Mesendoderm (in vitro differentiated cells): Measurements from ENCODE around the gene RBM24.
A peak's percentile ranks its signal among the peaks of the same experiment; 100 is the strongest.

Experiments used
- DNase-seq: peaks from one replicate; pipeline ENCODE4 v3.0.0; 2013
- H2AK5ac ChIP-seq: 2 replicates; pipeline ENCODE4 v1.6.1; 2013; ENCODE audit warnings: low read length, inconsistent platforms
- H2BK120ac ChIP-seq: 2 replicates; pipeline ENCODE4 v1.6.1; 2013; ENCODE audit warnings: low read depth, mild to moderate bottlenecking, low read length, moderate library complexity, mixed read lengths
- H2BK15ac ChIP-seq: replicated peaks from 2 replicates; pipeline ENCODE4 v1.6.1; 2013; ENCODE audit warnings: low read depth, mild to moderate bottlenecking, moderate library complexity
- H2BK5ac ChIP-seq: 2 replicates; pipeline ENCODE4 v1.6.1; 2013; ENCODE audit warnings: low read length, inconsistent platforms
- H3K18ac ChIP-seq: 2 replicates; pipeline ENCODE4 v1.6.1; 2013; ENCODE audit warnings: mild to moderate bottlenecking, low read length, mixed read lengths
- H3K23ac ChIP-seq: one replicate; pipeline ENCODE4 v1.6.1; 2013; ENCODE audit warnings: low read length
- H3K27ac ChIP-seq: 2 replicates; pipeline ENCODE4 v1.5.1; 2013; ENCODE audit warnings: low read depth, mild to moderate bottlenecking, inconsistent platforms, low read length, moderate library complexity
- H3K27me3 ChIP-seq: 2 replicates; pipeline ENCODE4 v1.6.1; 2013; ENCODE audit warnings: low read length, control low read depth, mild to moderate bottlenecking, inconsistent platforms; ENCODE audit not compliant: insufficient read depth, poor library complexity
- H3K36me3 ChIP-seq: 2 replicates; pipeline ENCODE4 v1.6.1; 2013; ENCODE audit warnings: low read length, inconsistent platforms; ENCODE audit not compliant: control insufficient read depth, insufficient read depth
- H3K4ac ChIP-seq: one replicate; pipeline ENCODE4 v1.6.1; 2013; ENCODE audit warnings: low read depth, mild to moderate bottlenecking, low read length, moderate library complexity
- H3K4me1 ChIP-seq: 2 replicates; pipeline ENCODE4 v1.6.1; 2013; ENCODE audit warnings: low read depth, low read length, inconsistent platforms; ENCODE audit not compliant: control insufficient read depth
- H3K4me2 ChIP-seq: 2 replicates; pipeline ENCODE4 v1.6.1; 2013; ENCODE audit warnings: low read length
- H3K4me3 ChIP-seq: 2 replicates; pipeline ENCODE4 v1.5.1; 2013; ENCODE audit warnings: mild to moderate bottlenecking, low read length
- H3K56ac ChIP-seq: one replicate; pipeline ENCODE4 v1.6.1; 2013; ENCODE audit warnings: low read length
- H3K79me1 ChIP-seq: 2 replicates; pipeline ENCODE4 v1.6.1; 2013; ENCODE audit warnings: low read length, inconsistent platforms
- H3K79me2 ChIP-seq: 2 replicates; pipeline ENCODE4 v1.6.1; 2013; ENCODE audit warnings: mild to moderate bottlenecking, low read length; ENCODE audit not compliant: control insufficient read depth, insufficient read depth
- H3K9ac ChIP-seq: 2 replicates; pipeline ENCODE4 v1.6.1; 2013; ENCODE audit warnings: low read length, inconsistent platforms
- H4K5ac ChIP-seq: one replicate; pipeline ENCODE4 v1.6.1; 2013; ENCODE audit warnings: low read length
- H4K8ac ChIP-seq: one replicate; pipeline ENCODE4 v1.6.1; 2013; ENCODE audit warnings: low read depth, mild to moderate bottlenecking, control low read depth, low read length, moderate library complexity
- WGBS: extraction: QIAGEN DNeasy Blood & Tissue Kit; methylation state at CpG from one replicate; pipeline ENCODE4 v1.1.7; 2013; ENCODE audit warnings: low lambda C conversion rate, missing lambda C conversion rate; ENCODE audit not compliant: insufficient coverage; ENCODE audit errors: extremely low coverage; 5-methylcytosine and 5-hydroxymethylcytosine counted together

RBM24 gene

DNA sequence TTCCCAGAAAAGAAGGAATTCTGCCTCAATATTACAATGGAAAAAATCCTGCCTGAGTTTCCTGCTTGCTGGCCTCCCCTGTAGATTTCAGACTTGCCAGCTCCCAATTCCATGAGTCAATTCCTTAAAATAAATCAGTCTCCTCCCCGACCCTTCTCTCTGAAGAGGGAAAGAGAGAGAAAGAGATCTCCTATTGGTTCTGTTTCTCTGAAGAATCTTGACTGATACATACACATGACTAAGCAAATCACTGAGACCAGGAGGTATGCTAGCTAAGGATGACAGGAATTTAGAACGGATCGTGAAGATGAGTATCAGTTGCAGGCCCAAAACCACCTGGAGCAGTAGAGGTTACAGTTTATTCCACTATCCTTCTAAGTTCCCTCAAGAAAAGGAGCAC, 11.3 kb upstream of the RBM24 start:
- Histone ChIP-seq H3K79me1 (no peaks in the 10 kb centered on the region), H2BK120ac (no peak overlapping the region), H3K9ac (no peak overlapping the region), H4K5ac (no peak overlapping the region), H2BK15ac (no peak overlapping the region), H3K79me2 (no peaks in the 10 kb centered on the region), H3K27me3 (no peaks in the 10 kb centered on the region), H3K18ac (no peak overlapping the region), H2BK5ac (no peak overlapping the region), H3K23ac (no peak overlapping the region), H3K4me2 (no peak overlapping the region), H3K56ac (no peak overlapping the region), H3K27ac (no peak overlapping the region), H3K4me3 (no peak overlapping the region), H3K4me1 (peaks cover 4% of the 10 kb centered on the region), H3K36me3 (no peaks in the 10 kb centered on the region), H2AK5ac (no peak overlapping the region), H3K4ac (no peak overlapping the region), H4K8ac (no peak overlapping the region)
- DNase-seq = peak; percentile 66
- no CpG with 5 or more reads among the region's 3 CpGs for WGBS

DNA sequence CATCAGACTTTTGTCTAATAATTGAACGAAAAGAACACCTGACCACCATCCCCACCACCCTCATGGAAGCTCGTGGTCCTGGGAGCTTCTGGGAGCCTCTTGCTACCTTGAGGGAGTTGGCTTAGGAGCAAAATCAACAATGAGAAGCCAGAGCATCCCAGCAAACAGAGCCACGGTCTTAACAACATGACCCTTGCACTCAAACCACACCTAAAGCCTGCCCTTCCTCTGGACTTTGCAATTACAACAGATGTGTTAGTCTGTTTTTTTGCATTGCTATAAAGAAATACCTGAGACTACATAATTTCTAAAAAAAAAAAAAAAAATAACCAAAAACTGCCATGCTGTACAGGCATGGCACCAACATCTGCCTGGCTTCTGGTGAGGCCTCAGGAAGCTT, 9.5 kb upstream of the RBM24 start:
- no peak overlapping the region for H3K9ac ChIP-seq
- H3K56ac ChIP-seq = no peak overlapping the region
- no peaks in the 10 kb centered on the region for H3K27me3 ChIP-seq
- no peak overlapping the region for H3K4ac ChIP-seq
- no CpG with 5 or more reads among the region's 3 CpGs for WGBS
- no peak overlapping the region for H2BK120ac ChIP-seq
- no peaks in the 10 kb centered on the region for H3K79me1 ChIP-seq
- H2BK5ac ChIP-seq = no peak overlapping the region
- no peaks in the 10 kb centered on the region for H3K79me2 ChIP-seq
- no peak overlapping the region for H4K8ac ChIP-seq
- H3K23ac ChIP-seq = no peak overlapping the region
- no peak for DNase-seq
- H3K4me3 ChIP-seq = no peak overlapping the region
- H2BK15ac ChIP-seq = no peak overlapping the region
- H2AK5ac ChIP-seq = no peak overlapping the region
- H3K36me3 ChIP-seq = no peaks in the 10 kb centered on the region
- no peak overlapping the region for H3K4me2 ChIP-seq
- H3K18ac ChIP-seq = no peak overlapping the region
- H3K27ac ChIP-seq = no peak overlapping the region
- peaks cover 4% of the 10 kb centered on the region for H3K4me1 ChIP-seq
- H4K5ac ChIP-seq = no peak overlapping the region

DNA sequence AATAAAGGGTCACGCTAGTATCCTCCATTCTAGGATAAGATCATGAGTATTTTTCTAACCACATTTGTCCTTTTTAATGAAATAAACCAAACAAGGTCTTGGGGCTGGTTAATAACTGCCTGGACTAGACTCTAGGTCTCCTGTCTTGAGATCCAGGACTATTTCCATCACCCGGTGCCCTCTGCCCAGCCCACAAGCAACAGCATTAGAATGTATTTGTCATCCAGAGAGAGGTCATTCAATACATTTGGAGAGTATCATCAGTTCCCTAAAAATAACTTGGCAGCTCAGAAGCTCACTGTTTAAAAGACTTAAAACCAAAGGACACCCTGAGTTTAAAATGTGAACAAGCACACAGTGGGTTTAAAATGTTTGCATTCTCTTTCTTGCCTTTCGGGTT, 4.4 kb upstream of the RBM24 start:
- Histone ChIP-seq H4K5ac (no peak overlapping the region), H2BK15ac (no peak overlapping the region), H3K4ac (no peak overlapping the region), H2BK120ac (no peak overlapping the region), H2AK5ac (no peak overlapping the region), H3K27me3 (peaks cover 4% of the 10 kb centered on the region), H4K8ac (no peak overlapping the region), H3K4me1 (no peaks in the 10 kb centered on the region), H2BK5ac (no peak overlapping the region), H3K27ac (no peak overlapping the region), H3K79me2 (no peaks in the 10 kb centered on the region), H3K79me1 (no peaks in the 10 kb centered on the region), H3K9ac (no peak overlapping the region), H3K23ac (no peak overlapping the region), H3K4me3 (no peak overlapping the region), H3K56ac (no peak overlapping the region), H3K18ac (no peak overlapping the region), H3K4me2 (no peak overlapping the region), H3K36me3 (no peaks in the 10 kb centered on the region)
- no CpG with 5 or more reads among the region's 3 CpGs for WGBS
- no peak for DNase-seq

DNA sequence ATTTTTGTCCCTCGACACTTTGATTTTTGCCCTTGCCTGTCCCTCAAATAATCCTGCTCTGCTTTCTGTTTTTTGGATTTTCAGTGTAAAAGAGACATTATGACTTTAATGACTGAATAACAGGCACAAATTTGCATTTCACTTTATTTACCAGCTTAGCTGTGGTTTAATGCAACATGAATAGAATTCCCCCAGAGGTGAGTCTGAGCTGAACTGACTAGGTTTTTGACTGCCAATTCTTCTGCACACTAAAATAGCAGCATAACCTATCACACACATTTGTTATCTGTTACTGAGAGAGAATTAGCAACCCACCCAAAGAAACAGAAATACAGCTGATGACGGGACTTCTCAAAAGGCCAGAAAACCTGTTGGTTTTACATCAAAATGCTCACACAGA, 3.9 kb upstream of the RBM24 start:
- H3K27me3 ChIP-seq = peaks cover 5% of the 10 kb centered on the region
- H4K8ac ChIP-seq = no peak overlapping the region
- no peak overlapping the region for H3K9ac ChIP-seq
- no peak overlapping the region for H2BK5ac ChIP-seq
- no peak overlapping the region for H3K56ac ChIP-seq
- no peak overlapping the region for H3K4me2 ChIP-seq
- no peaks in the 10 kb centered on the region for H3K4me1 ChIP-seq
- H3K79me1 ChIP-seq = no peaks in the 10 kb centered on the region
- no CpG with 5 or more reads among the region's 2 CpGs for WGBS
- no peak overlapping the region for H2BK120ac ChIP-seq
- no peak for DNase-seq
- H3K18ac ChIP-seq = no peak overlapping the region
- no peak overlapping the region for H4K5ac ChIP-seq
- H3K27ac ChIP-seq = no peak overlapping the region
- H3K23ac ChIP-seq = no peak overlapping the region
- no peaks in the 10 kb centered on the region for H3K79me2 ChIP-seq
- no peak overlapping the region for H3K4me3 ChIP-seq
- H2AK5ac ChIP-seq = no peak overlapping the region
- no peaks in the 10 kb centered on the region for H3K36me3 ChIP-seq
- no peak overlapping the region for H3K4ac ChIP-seq
- no peak overlapping the region for H2BK15ac ChIP-seq

DNA sequence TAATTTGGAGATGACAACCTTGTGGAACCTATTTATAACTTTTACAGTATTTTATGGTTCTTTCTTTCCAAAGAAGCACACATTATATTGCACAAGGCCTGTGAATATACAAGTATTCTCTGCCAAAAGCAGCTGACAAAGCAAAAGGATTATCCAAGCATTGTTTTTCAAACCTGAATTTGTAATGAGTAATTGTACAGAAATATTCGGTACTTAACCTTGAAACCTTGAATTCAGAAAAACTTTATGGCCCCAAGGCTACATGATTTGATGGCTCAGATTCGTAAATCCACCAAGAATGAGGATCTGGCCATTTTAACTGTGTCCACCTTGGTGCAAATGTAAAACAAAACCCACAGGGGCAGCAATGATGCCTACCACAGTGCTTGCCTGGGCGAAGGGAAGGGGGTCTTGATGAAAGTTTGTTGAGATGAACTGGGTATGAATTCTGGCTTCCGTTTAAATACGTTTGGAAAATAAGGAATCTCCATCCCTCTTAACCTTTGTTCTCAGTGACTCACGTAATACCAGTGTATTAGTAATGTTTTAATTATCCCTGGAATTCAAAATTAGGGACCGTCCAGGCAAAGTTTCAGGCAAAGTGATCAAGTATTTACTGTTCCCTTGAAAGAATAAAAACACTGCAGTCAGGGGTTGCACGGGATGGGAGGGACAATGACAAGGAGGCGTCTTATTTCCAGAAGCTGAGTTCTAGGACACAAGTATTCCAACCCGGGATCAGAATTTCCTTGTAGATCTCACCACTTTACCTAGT, 2.7 kb upstream of the RBM24 start:
- Histone ChIP-seq H3K4me3 (no peak overlapping the region), H3K18ac (no peak overlapping the region), H3K79me1 (no peaks in the 10 kb centered on the region), H2BK15ac (no peak overlapping the region), H3K56ac (no peak overlapping the region), H3K4ac (no peak overlapping the region), H3K9ac (no peak overlapping the region), H2AK5ac (no peak overlapping the region), H3K27ac (no peak overlapping the region), H3K4me1 (no peaks in the 10 kb centered on the region), H3K23ac (no peak overlapping the region), H3K36me3 (no peaks in the 10 kb centered on the region), H2BK120ac (no peak overlapping the region), H2BK5ac (no peak overlapping the region), H3K4me2 (no peak overlapping the region), H3K27me3 (peaks cover 5% of the 10 kb centered on the region), H4K8ac (no peak overlapping the region), H4K5ac (no peak overlapping the region), H3K79me2 (no peaks in the 10 kb centered on the region)
- WGBS = no CpG with 5 or more reads among the region's 10 CpGs
- no peak for DNase-seq

DNA sequence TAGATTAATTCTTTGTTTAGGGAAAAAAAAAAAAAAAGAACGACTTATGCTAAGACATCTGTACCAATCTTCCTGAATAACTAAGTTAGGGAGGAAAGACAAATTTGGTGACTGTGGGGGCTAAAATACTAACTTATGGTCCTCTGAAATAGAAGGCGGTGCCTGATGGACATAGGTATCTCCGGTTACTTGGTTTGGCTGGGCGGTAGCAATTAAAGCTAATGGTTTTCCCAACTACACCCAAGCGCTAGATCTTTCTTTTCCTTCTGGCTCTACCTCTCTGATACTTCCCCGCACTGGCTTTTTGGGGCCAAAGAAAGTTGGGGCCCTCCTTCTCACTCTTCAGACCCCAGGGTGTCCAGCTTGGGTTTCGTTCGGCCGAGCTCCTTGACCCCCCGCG, 1.0 kb upstream of the RBM24 start:
- Histone ChIP-seq H3K79me1 (no peaks in the 10 kb centered on the region), H3K4me3 (peak overlapping the region; percentile 23)

More for the DNA sequence above, 1.0 kb upstream of the RBM24 start:
- Histone ChIP-seq H3K36me3 (no peaks in the 10 kb centered on the region), H3K18ac (no peak overlapping the region), H3K56ac (peak overlapping the region; percentile 80), H3K4me2 (peak overlapping the region; percentile 77), H3K4me1 (no peaks in the 10 kb centered on the region), H3K27ac (no peak overlapping the region), H2BK5ac (no peak overlapping the region), H2BK120ac (no peak overlapping the region), H4K8ac (no peak overlapping the region), H3K79me2 (no peaks in the 10 kb centered on the region), H2BK15ac (peak overlapping the region; percentile 75), H3K9ac (peak overlapping the region; percentile 64), H3K27me3 (peaks cover 5% of the 10 kb centered on the region), H3K4ac (no peak overlapping the region), H2AK5ac (no peak overlapping the region), H3K23ac (no peak overlapping the region), H4K5ac (no peak overlapping the region)
- WGBS = no CpG with 5 or more reads among the region's 11 CpGs
- peak; percentile 33 for DNase-seq
